ENCODE measurements around the gene FLT4. TPM values are rescaled to one million over a fixed set of nuclear protein-coding genes. Genes with fewer than 3 reads are reported as not detected.

The FLT4 gene
- total and polyA plus RNA-seq, 2 experiments from 2014 or later = 3.4 to 13.8 TPM

GRCh38 chr5:180636403-180637075 is 12.9 kb downstream of the FLT4 start (continued):
- TF ChIP-seq, protein P1, sequence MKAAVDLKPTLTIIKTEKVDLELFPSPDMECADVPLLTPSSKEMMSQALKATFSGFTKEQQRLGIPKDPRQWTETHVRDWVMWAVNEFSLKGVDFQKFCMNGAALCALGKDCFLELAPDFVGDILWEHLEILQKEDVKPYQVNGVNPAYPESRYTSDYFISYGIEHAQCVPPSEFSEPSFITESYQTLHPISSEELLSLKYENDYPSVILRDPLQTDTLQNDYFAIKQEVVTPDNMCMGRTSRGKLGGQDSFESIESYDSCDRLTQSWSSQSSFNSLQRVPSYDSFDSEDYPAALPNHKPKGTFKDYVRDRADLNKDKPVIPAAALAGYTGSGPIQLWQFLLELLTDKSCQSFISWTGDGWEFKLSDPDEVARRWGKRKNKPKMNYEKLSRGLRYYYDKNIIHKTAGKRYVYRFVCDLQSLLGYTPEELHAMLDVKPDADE (IDR thresholded peaks at IDR 0.05) = no peak
- TF ChIP-seq ZNF331 (CRISPR knock-in tag; IDR thresholded peaks at IDR 0.05; ENCODE audit: low read depth) (no peak), EZH2phosphoT487 (IDR thresholded peaks at IDR 0.05; ENCODE audit: unreplicated experiment) (no peak), NANOG (IDR thresholded peaks at IDR 0.05; ENCODE audit: borderline replicate concordance) (no peak), ZNF114 (CRISPR knock-in tag; IDR thresholded peaks at IDR 0.05) (no peak)

DNA sequence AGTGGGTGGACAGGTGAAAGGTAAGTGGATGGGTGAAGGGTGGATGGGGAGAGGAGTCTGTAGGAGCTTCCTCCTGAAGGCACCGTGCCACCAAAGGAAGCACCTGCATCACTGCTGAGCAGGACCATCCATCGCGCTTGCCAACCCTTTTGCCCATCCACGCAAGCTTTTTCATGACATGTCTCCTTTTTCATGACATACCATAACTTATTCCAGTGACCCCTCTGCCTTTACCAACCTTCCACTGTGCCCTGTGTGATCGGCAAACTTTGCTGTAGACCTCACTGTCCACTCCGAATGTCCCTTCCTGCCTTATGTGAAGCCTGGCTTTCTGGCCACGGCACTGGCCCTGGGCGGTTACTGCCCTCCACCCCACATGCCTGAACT is 13.4 kb downstream of the FLT4 start:
- Mint-ChIP-seq H3K4me3 (no peak overlapping the region), H3K9me3 (peaks cover 10% of the 10 kb centered on the region; the same call in 2 of the 3 replicates), H3K27ac (no peak overlapping the region), H3K4me1 (peaks cover 11% of the 10 kb centered on the region), H3K27me3 (ENCODE audit: insufficient read depth, low read depth, poor library complexity) (peaks cover 8% of the 10 kb centered on the region), H3K36me3 (ENCODE audit: low read depth) (no peaks in the 10 kb centered on the region; the same call in 2 of the 3 replicates)
- no peak overlapping the region for H2AFZ ChIP-seq
- H3K4me2 ChIP-seq = no peak overlapping the region
- H3K79me2 ChIP-seq (replicated peaks; ENCODE audit: insufficient read depth) = no peaks in the 10 kb centered on the region
- DNase-seq (ENCODE audit: low spot score) (no peak), ATAC-seq (no peak)
- H3K36me3 ChIP-seq (ENCODE audit: insufficient read depth) = no peaks in the 10 kb centered on the region
- H3K9me2 ChIP-seq (ENCODE audit: insufficient read depth) = no peaks in the 10 kb centered on the region
- H3K27ac ChIP-seq (ENCODE audit: low read depth) = no peak overlapping the region
- no peaks in the 10 kb centered on the region for H3K27me3 ChIP-seq (ENCODE audit: insufficient read depth)
- no peak overlapping the region for H3K4me3 ChIP-seq
- no peaks in the 10 kb centered on the region for H3K4me1 ChIP-seq (ENCODE audit: insufficient read depth)
- no peaks in the 10 kb centered on the region for H4K20me1 ChIP-seq (replicated peaks; ENCODE audit: insufficient read depth)
- H3F3A ChIP-seq (replicated peaks; ENCODE audit: low read depth) = no peaks in the 10 kb centered on the region
- TF ChIP-seq ZNF462 (CRISPR knock-in tag; IDR thresholded peaks at IDR 0.05) (no peak), CTCF (conservative IDR thresholded peaks at IDR 0.05; ENCODE audit: low read depth in 2 of 2) (no peak), EZH2phosphoT487 (IDR thresholded peaks at IDR 0.05; ENCODE audit: unreplicated experiment) (no peak), REST (IDR thresholded peaks at IDR 0.05; ENCODE audit: unreplicated experiment) (no peak), ZNF114 (CRISPR knock-in tag; IDR thresholded peaks at IDR 0.05) (no peak), NANOG (IDR thresholded peaks at IDR 0.05; ENCODE audit: borderline replicate concordance) (no peak), EZH2 (IDR thresholded peaks at IDR 0.05; ENCODE audit: low read depth, unreplicated experiment) (no peak), ZNF331 (CRISPR knock-in tag; IDR thresholded peaks at IDR 0.05; ENCODE audit: low read depth) (no peak)
- TF ChIP-seq, protein P1 (IDR thresholded peaks at IDR 0.05) = no peak
